ENCODE measurements around the gene RMDN3. TPM values are rescaled to one million over a fixed set of nuclear protein-coding genes. Genes with fewer than 3 reads are reported as not detected.

Gene RMDN3, protein sequence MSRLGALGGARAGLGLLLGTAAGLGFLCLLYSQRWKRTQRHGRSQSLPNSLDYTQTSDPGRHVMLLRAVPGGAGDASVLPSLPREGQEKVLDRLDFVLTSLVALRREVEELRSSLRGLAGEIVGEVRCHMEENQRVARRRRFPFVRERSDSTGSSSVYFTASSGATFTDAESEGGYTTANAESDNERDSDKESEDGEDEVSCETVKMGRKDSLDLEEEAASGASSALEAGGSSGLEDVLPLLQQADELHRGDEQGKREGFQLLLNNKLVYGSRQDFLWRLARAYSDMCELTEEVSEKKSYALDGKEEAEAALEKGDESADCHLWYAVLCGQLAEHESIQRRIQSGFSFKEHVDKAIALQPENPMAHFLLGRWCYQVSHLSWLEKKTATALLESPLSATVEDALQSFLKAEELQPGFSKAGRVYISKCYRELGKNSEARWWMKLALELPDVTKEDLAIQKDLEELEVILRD
- total RNA-seq, result 25.7 and 26.4 TPM in 2 replicates

DNA sequence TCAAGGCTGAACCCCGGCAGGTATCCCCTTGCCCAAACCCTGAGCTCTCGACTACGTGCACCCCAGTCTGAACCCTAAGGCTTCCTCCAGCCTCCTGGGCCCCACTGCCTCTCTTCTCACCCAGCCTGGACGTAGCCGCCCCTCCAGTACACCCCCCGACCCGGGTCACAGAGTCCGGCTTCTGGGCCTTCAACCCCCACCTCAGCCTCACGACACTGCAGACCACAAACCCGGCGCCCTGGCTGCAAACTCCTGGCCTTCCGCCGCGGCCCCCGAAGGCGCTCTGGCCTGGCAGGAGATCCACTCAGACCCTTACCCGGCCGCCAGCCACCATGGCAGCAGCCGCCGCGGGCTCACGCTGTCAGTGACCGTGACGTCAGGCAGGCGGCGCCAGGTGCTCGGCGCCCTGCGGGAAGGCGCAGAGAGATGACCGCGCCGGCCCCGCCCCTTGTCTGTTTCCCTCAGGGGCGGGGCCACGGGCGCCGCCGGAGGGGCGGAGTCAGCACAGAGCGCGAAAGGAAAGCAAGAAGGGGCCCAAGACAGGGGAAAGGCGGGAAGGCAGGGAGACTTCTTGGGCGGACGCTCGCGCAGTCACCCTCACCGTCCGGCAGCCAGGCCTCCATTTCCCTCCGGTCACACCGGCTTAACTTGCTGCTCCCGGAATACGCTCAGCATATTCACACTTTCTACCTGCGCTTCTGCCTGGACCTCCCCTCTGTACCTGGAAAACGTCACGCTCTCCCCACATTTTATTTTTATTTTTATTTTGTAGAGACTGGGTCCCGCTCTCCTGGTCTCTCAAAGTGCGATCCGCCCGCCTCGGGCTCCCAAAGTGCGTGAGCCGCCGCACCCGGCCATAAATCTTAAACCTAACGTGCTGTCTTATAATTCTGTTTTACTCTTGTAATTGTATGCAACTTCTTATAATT is at the start of gene RMDN3:
RMDN3 (minus strand) TSS at position 372 of the 929 bp plus-strand sequence. CDS start 471 bp downstream, outside the sequence.

DNA sequence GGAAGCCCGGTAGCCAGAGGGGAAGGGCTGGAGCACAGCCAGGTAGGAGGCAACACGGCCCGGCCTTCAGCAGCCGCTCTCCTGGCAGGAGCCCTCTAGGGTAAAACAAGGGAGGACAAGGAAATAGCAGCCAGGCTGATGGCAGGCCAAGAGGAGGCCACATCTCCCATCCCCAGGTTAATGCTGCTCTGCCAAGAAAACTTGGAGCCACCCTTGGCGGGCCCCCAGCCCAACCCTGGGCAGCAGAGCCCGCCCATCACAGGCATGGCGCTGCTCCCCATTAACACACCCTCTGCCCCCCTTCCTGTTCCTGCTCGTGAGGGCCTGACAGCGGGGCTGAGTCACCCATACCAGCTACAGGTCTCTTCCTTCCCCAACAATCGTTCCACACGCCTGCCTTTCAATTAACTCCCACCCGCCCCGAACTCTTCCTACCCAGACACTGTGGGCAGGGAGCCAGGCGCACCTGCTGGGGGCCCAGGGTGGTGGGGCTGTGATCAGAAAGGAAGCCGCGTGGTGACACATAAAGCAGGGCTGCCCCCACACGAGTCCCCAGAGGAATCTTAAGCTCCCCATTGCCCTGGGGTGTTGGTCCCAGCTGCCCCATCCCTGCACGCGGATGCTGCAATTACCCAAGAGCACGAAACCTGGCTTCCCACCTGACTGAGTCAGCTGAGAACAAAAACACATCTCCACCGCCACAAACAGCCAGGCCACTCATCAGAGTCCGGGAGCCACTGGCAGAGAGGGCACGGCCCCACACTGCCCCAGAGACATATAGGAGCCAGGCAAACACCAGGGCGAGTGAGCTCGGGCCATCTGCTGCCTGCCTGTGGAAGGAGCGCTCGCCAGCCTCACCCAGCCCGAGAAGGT is 14.5 kb upstream of the RMDN3 start, which contains the start of gene C15orf62:
C15orf62 (plus strand) TSS at position 707 of the 873 bp plus-strand sequence. CDS start 516 bp downstream, outside the sequence.

DNA sequence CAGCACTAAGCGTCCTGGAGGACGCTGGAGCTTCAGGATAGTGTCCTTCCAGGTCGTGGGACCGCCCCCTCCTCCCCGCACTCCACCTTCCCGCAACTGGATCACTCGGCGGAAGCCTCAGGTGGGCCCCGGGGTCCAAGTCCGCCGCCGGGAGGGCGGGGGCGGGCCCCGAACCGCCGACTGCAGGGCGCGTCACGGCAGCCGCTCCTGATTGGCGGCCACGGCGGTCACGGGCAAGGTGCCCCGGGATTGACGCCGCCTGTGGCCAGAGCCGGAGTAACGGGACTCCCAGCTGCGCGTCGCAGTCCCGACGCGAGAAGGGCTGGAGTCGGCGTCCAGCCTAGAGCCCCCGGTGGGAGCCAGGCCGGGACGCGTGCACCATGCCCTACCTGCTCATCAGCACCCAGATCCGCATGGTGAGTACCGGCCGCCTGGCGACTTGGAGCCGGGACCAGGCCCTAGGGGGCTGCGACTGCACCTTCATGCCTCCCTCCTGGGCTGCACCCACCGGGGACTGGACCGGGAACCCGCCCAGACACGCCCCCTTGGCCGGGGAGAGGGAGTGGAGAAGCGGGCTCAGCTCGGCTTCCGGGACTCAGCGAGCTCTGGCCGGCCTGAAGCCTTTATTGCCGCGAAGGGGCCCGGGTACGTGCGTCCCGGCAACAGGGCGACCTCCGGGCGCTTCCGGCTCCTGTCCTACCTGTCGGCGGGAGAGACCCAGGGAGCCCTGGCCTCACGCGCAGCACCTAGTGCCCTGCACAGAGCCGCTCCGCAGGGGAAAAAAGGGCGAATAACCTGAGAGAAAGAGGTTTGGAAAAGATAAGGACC is 9.0 kb upstream of the RMDN3 start, which contains the start of gene GCHFR:
GCHFR (plus strand) TSS at position 268 of the 828 bp plus-strand sequence; CDS start at position 381, 113 bp downstream.

DNA sequence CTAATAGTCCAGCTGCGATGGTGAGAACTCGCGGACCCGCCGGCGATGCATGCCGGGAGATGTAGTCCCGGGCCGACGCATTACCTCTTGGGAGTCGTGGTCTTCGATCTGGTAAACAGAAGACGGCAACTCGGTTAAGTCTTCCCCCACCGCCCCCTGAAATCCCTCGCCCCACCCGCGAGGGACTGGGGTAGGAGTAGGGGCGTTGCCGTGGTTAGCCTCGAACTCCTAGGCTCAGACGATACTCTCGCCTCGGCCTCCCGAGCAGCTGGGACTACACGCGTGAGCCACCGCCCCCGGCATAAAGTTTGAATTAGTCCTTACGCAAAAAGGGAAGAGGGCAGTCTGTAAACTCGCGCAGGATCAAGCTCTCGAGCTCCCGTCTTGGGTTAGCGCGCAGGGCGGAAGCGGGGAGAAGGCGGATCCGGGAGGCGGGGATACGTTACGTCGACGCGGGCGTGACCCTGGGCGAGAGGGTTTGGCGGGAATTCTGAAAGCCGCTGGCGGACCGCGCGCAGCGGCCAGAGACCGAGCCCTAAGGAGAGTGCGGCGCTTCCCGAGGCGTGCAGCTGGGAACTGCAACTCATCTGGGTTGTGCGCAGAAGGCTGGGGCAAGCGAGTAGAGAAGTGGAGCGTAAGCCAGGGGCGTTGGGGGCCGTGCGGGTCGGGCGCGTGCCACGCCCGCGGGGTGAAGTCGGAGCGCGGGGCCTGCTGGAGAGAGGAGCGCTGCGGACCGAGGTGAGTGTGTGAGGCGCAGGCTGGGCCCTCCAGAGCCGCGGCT is 60.2 kb downstream of the RMDN3 start, which contains the start of gene RAD51:
RAD51 (plus strand) TSS at position 487 of the 781 bp plus-strand sequence. CDS start 3,585 bp downstream, outside the sequence.

Other genes starting within 250 kb of the RMDN3 start
- gene CCDC32, start 190.2 kb downstream of the RMDN3 start, total RNA-seq, result 17.0 and 21.1 TPM in 2 replicates
- 11.3 and 11.9 TPM in 2 replicates for gene RPUSD2, start 186.0 kb downstream of the RMDN3 start, total RNA-seq
- gene KNL1, start 161.0 kb downstream of the RMDN3 start, total RNA-seq, result 1.2 and 14.2 TPM in 2 replicates
- 0.30 and 4.8 TPM in 2 replicates for gene RAD51, start 60.1 kb downstream of the RMDN3 start, total RNA-seq
- gene GCHFR, start 8.8 kb upstream of the RMDN3 start, total RNA-seq, result 0.60 and 2.4 TPM in 2 replicates
- gene C15orf62, start 14.7 kb upstream of the RMDN3 start, total RNA-seq, result under 0.01 and 0.05 TPM in 2 replicates
- gene ZFYVE19, start 51.8 kb upstream of the RMDN3 start, total RNA-seq, result 15.1 and 19.3 TPM in 2 replicates
- gene DNAJC17, start 52.2 kb upstream of the RMDN3 start, total RNA-seq, result 7.7 and 27.2 TPM in 2 replicates
- gene PPP1R14D, start 73.5 kb upstream of the RMDN3 start, total RNA-seq, result not detected in 2 replicates
- gene SPINT1, start 88.8 kb upstream of the RMDN3 start, total RNA-seq, result 0.30 and 0.78 TPM in 2 replicates
- under 0.01 TPM in 1 of 2 replicates, not detected in the other for gene RHOV, start 119.0 kb upstream of the RMDN3 start, total RNA-seq
- 49.3 and 53.2 TPM in 2 replicates for gene VPS18, start 139.2 kb upstream of the RMDN3 start, total RNA-seq
- gene DLL4, start 174.1 kb upstream of the RMDN3 start, total RNA-seq, result 0.14 and 0.30 TPM in 2 replicates
- gene CHAC1, start 198.2 kb upstream of the RMDN3 start, total RNA-seq, result 9.5 and 41.9 TPM in 2 replicates

Data from smooth muscle cell of the umbilical artery (primary cell).